Keratinocyte (primary cell): ENCODE results near the gene CENPH.

ENCODE experiments used
- EZH2 ChIP-seq: IDR thresholded peaks from one replicate; pipeline ENCODE4 v1.6.1; 2012; ENCODE audit warnings: inconsistent platforms, mild to moderate bottlenecking, low read length, moderate library complexity
- TF ChIP-seq, protein P1 (sequence below), 3 experiments: IDR thresholded peaks in 1 of 3; conservative IDR thresholded peaks in 1 of 3; optimal IDR thresholded peaks in 1 of 3; 2 replicates in 2 of 3; 3 replicates in 1 of 3; pipeline versions ENCODE3 to v1.5.1; 2011; ENCODE audit warnings: low read length in 3 of 3, mild to moderate bottlenecking in 3 of 3, moderate library complexity in 2 of 3, control low read depth in 1 of 3, inconsistent platforms in 1 of 3; ENCODE audit not compliant: insufficient read depth in 2 of 3; ENCODE audit errors: extremely low read depth in 1 of 3

GRCh38 chr5:69170495-69170894, 18.9 kb upstream of the CENPH start:
- TF ChIP-seq, protein P1, sequence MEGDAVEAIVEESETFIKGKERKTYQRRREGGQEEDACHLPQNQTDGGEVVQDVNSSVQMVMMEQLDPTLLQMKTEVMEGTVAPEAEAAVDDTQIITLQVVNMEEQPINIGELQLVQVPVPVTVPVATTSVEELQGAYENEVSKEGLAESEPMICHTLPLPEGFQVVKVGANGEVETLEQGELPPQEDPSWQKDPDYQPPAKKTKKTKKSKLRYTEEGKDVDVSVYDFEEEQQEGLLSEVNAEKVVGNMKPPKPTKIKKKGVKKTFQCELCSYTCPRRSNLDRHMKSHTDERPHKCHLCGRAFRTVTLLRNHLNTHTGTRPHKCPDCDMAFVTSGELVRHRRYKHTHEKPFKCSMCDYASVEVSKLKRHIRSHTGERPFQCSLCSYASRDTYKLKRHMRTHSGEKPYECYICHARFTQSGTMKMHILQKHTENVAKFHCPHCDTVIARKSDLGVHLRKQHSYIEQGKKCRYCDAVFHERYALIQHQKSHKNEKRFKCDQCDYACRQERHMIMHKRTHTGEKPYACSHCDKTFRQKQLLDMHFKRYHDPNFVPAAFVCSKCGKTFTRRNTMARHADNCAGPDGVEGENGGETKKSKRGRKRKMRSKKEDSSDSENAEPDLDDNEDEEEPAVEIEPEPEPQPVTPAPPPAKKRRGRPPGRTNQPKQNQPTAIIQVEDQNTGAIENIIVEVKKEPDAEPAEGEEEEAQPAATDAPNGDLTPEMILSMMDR (optimal IDR thresholded peaks at IDR 0.05 in 1 of 3, IDR thresholded peaks at IDR 0.05 in 1 of 3, conservative IDR thresholded peaks at IDR 0.05 in 1 of 3; ENCODE audit: extremely low read depth in 1 of 3, insufficient read depth in 2 of 3, low read length in 3 of 3) = no peak
- no peak for TF ChIP-seq EZH2
